PC-9 (cell line): Measurements from ENCODE around the gene PMAIP1. TPM values are rescaled to one million over a fixed set of nuclear protein-coding genes. Genes with fewer than 3 reads are reported as not detected.

Source experiments
- BruUV-seq: library from RNA; stranded (reverse); fragments of 400-500 nt; replicated peaks from 2 replicates; lab custom pipeline; 2021; lab: Mats Ljungman, UMichigan
- CTCF ChIA-PET: fragments of 300-600 bp; sonication (Branson Sonifier 250); formaldehyde crosslinking; loops from one replicate; lab custom pipeline; 2022; ENCODE audit warnings: antibody characterized with exemption; lab: Charles Lee
- POLR2A ChIA-PET: fragments of 300-600 bp; sonication (Branson Sonifier 250); formaldehyde crosslinking; loops from one replicate; lab custom pipeline; 2022; ENCODE audit warnings: antibody characterized with exemption; ENCODE audit not compliant: unreplicated experiment; lab: Charles Lee
- DNase-seq, 2 experiments: peaks; one replicate each; pipeline versions ENCODE4 v3.0.0 to v3.0.0-alpha.2; 2015 to 2022; ENCODE audit warnings: mixed read lengths in 1 of 2
- H2AFZ ChIP-seq: fragments of 200-600 bp; sonication (generic); 2 replicates; pipeline ENCODE4 v1.8.1; 2017; ENCODE audit warnings: antibody characterized with exemption
- H3F3A ChIP-seq: fragments of 200-600 bp; sonication (generic); 2 replicates; pipeline ENCODE4 v1.8.1; 2017; ENCODE audit warnings: antibody characterized with exemption, mild to moderate bottlenecking, low read depth; ENCODE audit not compliant: insufficient read depth
- H3K27ac ChIP-seq: fragments of 200-600 bp; sonication (generic); 2 replicates; pipeline ENCODE4 v1.6.1; 2016; ENCODE audit warnings: mixed run types
- H3K27me3 ChIP-seq: fragments of 200-600 bp; sonication (generic); 2 replicates; pipeline ENCODE4 v1.6.1; 2016; ENCODE audit warnings: low read depth, mixed run types; ENCODE audit not compliant: insufficient read depth
- H3K36me3 ChIP-seq: fragments of 200-600 bp; sonication (generic); 2 replicates; pipeline ENCODE4 v1.6.1; 2016; ENCODE audit warnings: low read depth, mixed run types
- H3K4me1 ChIP-seq: fragments of 200-600 bp; sonication (generic); replicated peaks from 2 replicates; pipeline ENCODE4 v1.6.1; 2016; ENCODE audit warnings: mixed run types; ENCODE audit not compliant: insufficient read depth
- H3K4me2 ChIP-seq: fragments of 200-600 bp; sonication (generic); 2 replicates; pipeline ENCODE4 v1.6.1; 2017; ENCODE audit warnings: mixed run types
- H3K4me3 ChIP-seq: fragments of 200-600 bp; sonication (generic); 2 replicates; pipeline ENCODE4 v1.6.1; 2016; ENCODE audit warnings: mixed run types
- H3K79me2 ChIP-seq: fragments of 200-600 bp; sonication (generic); 2 replicates; pipeline ENCODE4 v1.6.1; 2017; ENCODE audit warnings: low read depth, mixed run types
- H3K9me2 ChIP-seq: fragments of 200-600 bp; sonication (generic); 2 replicates; pipeline ENCODE4 v1.8.1; 2017; ENCODE audit warnings: mild to moderate bottlenecking; ENCODE audit not compliant: insufficient read depth
- H3K9me3 ChIP-seq: fragments of 200-600 bp; sonication (generic); 2 replicates; pipeline ENCODE4 v1.8.1; 2016; ENCODE audit warnings: low read depth; ENCODE audit not compliant: insufficient read depth
- H4K20me1 ChIP-seq: fragments of 200-600 bp; sonication (generic); 2 replicates; pipeline ENCODE4 v1.8.1; 2017; ENCODE audit not compliant: insufficient read depth
- CTCF ChIP-seq: fragments of 200-600 bp; sonication (generic); conservative IDR thresholded peaks from 2 replicates; pipeline ENCODE4 v1.6.1; 2017; ENCODE audit warnings: mixed run types, antibody characterized with exemption, mild to moderate bottlenecking, moderate library complexity
- EZH2 ChIP-seq: fragments of 200-600 bp; sonication (generic); IDR thresholded peaks from 2 replicates; pipeline ENCODE4 v1.8.0; 2017; ENCODE audit warnings: antibody characterized with exemption, low read depth
- intact Hi-C: fragments of 100-400 bp; cut with micrococcal nuclease; formaldehyde crosslinking; loops from one replicate; pipeline ENCODE4 v1.10.0; 2022; ENCODE audit not compliant: unreplicated experiment
- total RNA-seq: library from RNA; stranded (reverse); gene quantifications from 2 replicates; pipeline ENCODE4 v1.2.3, GENCODE V29; 2021

PMAIP1 gene
- total RNA-seq, 1 experiment from 2014 or later: 16.5 TPM

DNA sequence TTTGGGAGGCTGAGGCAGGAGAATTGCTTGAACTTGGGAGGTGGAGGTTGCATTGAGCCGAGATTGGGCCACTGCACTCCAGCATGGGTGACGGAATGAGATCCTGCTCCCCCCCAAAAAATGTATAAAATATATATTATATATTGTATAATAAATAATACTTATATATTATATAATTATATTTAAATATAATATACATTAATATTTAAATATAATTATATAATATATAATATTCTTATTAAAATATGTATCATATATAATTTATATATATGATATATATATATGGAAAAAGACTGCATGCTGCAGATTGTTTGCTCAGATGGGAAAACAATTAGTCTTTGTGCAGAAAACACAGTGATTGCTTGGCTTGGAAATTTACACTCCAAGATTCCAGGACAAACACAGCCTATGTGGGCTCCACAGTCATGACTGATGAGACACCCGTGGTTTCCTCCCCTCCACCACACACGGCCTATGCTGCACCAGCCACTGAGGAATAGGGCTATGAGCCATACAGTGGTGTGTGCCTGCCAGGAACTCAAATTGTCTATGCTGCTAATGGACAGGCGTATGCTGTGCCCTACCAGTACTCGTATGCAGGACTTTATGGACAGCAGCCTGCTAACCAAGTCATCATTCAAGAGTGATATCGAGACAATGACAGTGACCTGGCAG lies 30.0 kb downstream of the PMAIP1 start:
- H2AFZ ChIP-seq: no peak overlapping the region
- H3K36me3 ChIP-seq: no peaks in the 10 kb centered on the region
- intact Hi-C loops: no loop called here
- no peaks in the 10 kb centered on the region for H3K9me3 ChIP-seq
- H3K4me1 ChIP-seq: peaks cover 1% of the 10 kb centered on the region
- no peak for TF ChIP-seq EZH2
- TF ChIP-seq CTCF: no peak
- no TSS peak for BruUV-seq
- H3K4me2 ChIP-seq: no peak overlapping the region
- H3K79me2 ChIP-seq: no peaks in the 10 kb centered on the region
- H4K20me1 ChIP-seq: no peaks in the 10 kb centered on the region
- H3K27me3 ChIP-seq: no peaks in the 10 kb centered on the region
- ChIA-PET CTCF (no interaction called here), POLR2A (no interaction called here)
- DNase-seq: no peak
- H3F3A ChIP-seq: no peaks in the 10 kb centered on the region
- no peak overlapping the region for H3K27ac ChIP-seq
- H3K9me2 ChIP-seq: no peaks in the 10 kb centered on the region
- H3K4me3 ChIP-seq: no peak overlapping the region

- no peaks in the 10 kb centered on the region for H3K4me1 ChIP-seq
- POLR2A ChIA-PET: no interaction called here
- no peak for TF ChIP-seq CTCF
- TF ChIP-seq EZH2: no peak
- no peaks in the 10 kb centered on the region for H3K27me3 ChIP-seq
- H3F3A ChIP-seq: no peaks in the 10 kb centered on the region
- intact Hi-C loops: no loop called here
- H3K36me3 ChIP-seq: no peaks in the 10 kb centered on the region
- no peak overlapping the region for H3K27ac ChIP-seq
- H3K79me2 ChIP-seq: no peaks in the 10 kb centered on the region
- no peak for DNase-seq
- no peaks in the 10 kb centered on the region for H4K20me1 ChIP-seq
- no peak overlapping the region for H3K4me2 ChIP-seq
- H2AFZ ChIP-seq: no peak overlapping the region
- no TSS peak for BruUV-seq
- CTCF ChIA-PET: no interaction called here
- no peak overlapping the region for H3K4me3 ChIP-seq
- no peaks in the 10 kb centered on the region for H3K9me3 ChIP-seq
- no peaks in the 10 kb centered on the region for H3K9me2 ChIP-seq
These were observed 32.6 kb downstream of the PMAIP1 start for GRCh38 chr18:59932401-59932800.

- intact Hi-C loops: no loop called here
- no peak overlapping the region for H3K4me3 ChIP-seq
- no peak overlapping the region for H3K27ac ChIP-seq
- H3K9me2 ChIP-seq: no peaks in the 10 kb centered on the region
- ChIA-PET CTCF (no interaction called here), POLR2A (interaction anchor here (0.7 kb wide), 1 partner anchor 9 kb away, joined by 4 read pairs; no protein-coding TSS in a partner anchor)
- TF ChIP-seq EZH2 (no peak), CTCF (no peak)
- H3K27me3 ChIP-seq: no peaks in the 10 kb centered on the region
- H2AFZ ChIP-seq: no peak overlapping the region
- no peak overlapping the region for H3K4me2 ChIP-seq
- no peaks in the 10 kb centered on the region for H3K79me2 ChIP-seq
- no peaks in the 10 kb centered on the region for H3K36me3 ChIP-seq
- no peak for DNase-seq
- BruUV-seq: no TSS peak
- H4K20me1 ChIP-seq: no peaks in the 10 kb centered on the region
- no peaks in the 10 kb centered on the region for H3K9me3 ChIP-seq
- H3F3A ChIP-seq: 0 out of 2 replicates have a peak, but pooled peaks cover 4% of the 10 kb centered on the region
- H3K4me1 ChIP-seq: no peaks in the 10 kb centered on the region
These were observed 38.9 kb downstream of the PMAIP1 start for GRCh38 chr18:59938676-59939075.
